Brain microvascular endothelial cell (primary cell): ENCODE measurements around the gene PHF12.

Experiments used
- DNase-seq: peaks from one replicate; pipeline ENCODE4 v3.0.0-alpha.2; 2020
- H3K27ac ChIP-seq: fragments of 250-450 bp; sonication (Bioruptor Pico); 2 replicates; pipeline ENCODE4 v1.5.1; 2020; ENCODE audit warnings: mild to moderate bottlenecking, moderate library complexity
- H3K27me3 ChIP-seq: fragments of 250-450 bp; sonication (Bioruptor Pico); replicated peaks from 2 replicates; pipeline ENCODE4 v1.5.1; 2020; ENCODE audit warnings: mild to moderate bottlenecking
- H3K36me3 ChIP-seq: fragments of 250-450 bp; sonication (Bioruptor Pico); replicated peaks from 2 replicates; pipeline ENCODE4 v1.5.1; 2020; ENCODE audit warnings: mild to moderate bottlenecking
- H3K4me3 ChIP-seq: 2 replicates; pipeline ENCODE4 v1.5.1; 2011; ENCODE audit warnings: low read depth, mild to moderate bottlenecking, control low read depth, low read length, moderate library complexity
- CTCF ChIP-seq: IDR thresholded peaks from 2 replicates; pipeline ENCODE4 v1.5.1; 2011; ENCODE audit warnings: low read depth, mild to moderate bottlenecking, moderate library complexity, low read length, control low read depth, inconsistent platforms; ENCODE audit errors: missing control alignments
- in situ Hi-C: cut with HindIII; loops from 2 replicates; pipeline ENCODE4 v1.10.0; 2017; ENCODE audit warnings: low sequenced_read_pairs, low pct_ligation_motif_present

The PHF12 gene

GRCh38 chr17:28993645-28994426, 42.5 kb upstream of the PHF12 start:
- Histone ChIP-seq H3K27me3 (peaks cover 4% of the 10 kb centered on the region), H3K4me3 (no peak overlapping the region), H3K36me3 (no peaks in the 10 kb centered on the region), H3K27ac (no peak overlapping the region)
- TF ChIP-seq CTCF = no peak
- in situ Hi-C loops = no loop called here
- no peak for DNase-seq

GRCh38 chr17:28992625-28993600, 41.6 kb upstream of the PHF12 start:
- Histone ChIP-seq H3K27ac (no peak overlapping the region), H3K4me3 (no peak overlapping the region), H3K36me3 (no peaks in the 10 kb centered on the region), H3K27me3 (peaks cover 4% of the 10 kb centered on the region)
- no peak for TF ChIP-seq CTCF
- no peak for DNase-seq
- in situ Hi-C loops = no loop called here

GRCh38 chr17:28992185-28992584, 40.9 kb upstream of the PHF12 start:
- Histone ChIP-seq H3K27me3 (peaks cover 4% of the 10 kb centered on the region), H3K27ac (no peak overlapping the region), H3K36me3 (no peaks in the 10 kb centered on the region), H3K4me3 (no peak overlapping the region)
- no peak for DNase-seq
- no peak for TF ChIP-seq CTCF
- in situ Hi-C loops = no loop called here

- no peak for TF ChIP-seq CTCF
- Histone ChIP-seq H3K27ac (no peak overlapping the region), H3K4me3 (no peak overlapping the region), H3K27me3 (peaks cover under 1% of the 10 kb centered on the region), H3K36me3 (no peaks in the 10 kb centered on the region)
- in situ Hi-C loops = no loop called here
- DNase-seq = no peak
Observed at GRCh38 chr17:28991779-28992178, 40.5 kb upstream of the PHF12 start.

GRCh38 chr17:28989028-28989427, 37.7 kb upstream of the PHF12 start:
- DNase-seq = no peak
- Histone ChIP-seq H3K27me3 (peaks cover 7% of the 10 kb centered on the region), H3K4me3 (no peak overlapping the region), H3K27ac (no peak overlapping the region), H3K36me3 (no peaks in the 10 kb centered on the region)
- in situ Hi-C loops = no loop called here
- TF ChIP-seq CTCF = no peak
